Choroid plexus epithelial cell (primary cell): Measurements from ENCODE around the gene C1QL3.

Experiments used
- DNase-seq: peaks from one replicate; pipeline ENCODE4 v3.0.0-alpha.2; 2010; ENCODE audit warnings: low read depth
- H3K4me3 ChIP-seq: 2 replicates; pipeline ENCODE4 v1.5.1; 2011; ENCODE audit warnings: low read depth, mild to moderate bottlenecking, control low read depth, low read length, moderate library complexity
- TF ChIP-seq, protein P1 (sequence below): conservative IDR thresholded peaks from 2 replicates; pipeline ENCODE4 v1.5.1; 2011; ENCODE audit warnings: low read depth, mild to moderate bottlenecking, control low read depth, inconsistent platforms, low read length, moderate library complexity

The C1QL3 gene

DNA sequence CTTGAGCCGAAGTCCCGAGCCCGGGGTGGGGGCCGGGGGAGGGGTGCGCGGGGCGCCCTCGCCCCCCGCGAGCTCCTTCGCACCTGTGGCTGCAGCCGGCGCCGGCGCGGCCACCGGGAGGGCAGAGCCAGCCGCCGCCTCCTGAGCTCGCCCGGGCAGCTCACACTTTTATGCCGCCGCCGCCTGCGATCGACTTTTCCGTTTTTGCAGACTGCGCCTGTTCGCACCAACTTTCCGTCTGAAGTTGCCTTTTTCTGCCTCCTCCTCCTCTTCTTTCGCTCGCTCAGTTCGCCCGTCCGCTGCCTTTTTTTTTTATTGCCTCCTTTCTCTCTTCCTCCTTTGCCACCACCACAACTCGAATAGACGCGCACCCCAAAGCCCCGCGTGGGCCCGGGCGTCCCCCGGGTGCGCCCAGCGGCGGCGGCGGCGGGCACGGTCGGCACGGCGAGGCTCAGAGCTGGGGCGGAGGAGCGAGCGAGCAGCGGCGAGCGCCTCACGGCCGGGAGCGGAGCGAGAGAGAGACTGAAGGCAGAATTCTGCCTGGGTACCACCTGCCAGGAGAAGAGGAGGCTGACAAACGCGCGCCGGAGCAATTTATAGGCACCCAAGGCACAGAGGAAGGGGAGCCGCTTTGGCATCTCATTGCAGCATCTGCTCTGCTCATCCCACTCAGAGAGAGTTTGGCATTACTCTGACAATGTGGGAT is at the start of gene C1QL3:
TSS of gene C1QL3 (minus strand) at position 569 of the 706 bp plus-strand sequence. CDS start 814 bp downstream, outside the sequence.
- peak within 1 kb of the TSS; percentile 43 for H3K4me3 ChIP-seq
- DNase-seq: peak; percentile 40
- TF ChIP-seq, protein P1, sequence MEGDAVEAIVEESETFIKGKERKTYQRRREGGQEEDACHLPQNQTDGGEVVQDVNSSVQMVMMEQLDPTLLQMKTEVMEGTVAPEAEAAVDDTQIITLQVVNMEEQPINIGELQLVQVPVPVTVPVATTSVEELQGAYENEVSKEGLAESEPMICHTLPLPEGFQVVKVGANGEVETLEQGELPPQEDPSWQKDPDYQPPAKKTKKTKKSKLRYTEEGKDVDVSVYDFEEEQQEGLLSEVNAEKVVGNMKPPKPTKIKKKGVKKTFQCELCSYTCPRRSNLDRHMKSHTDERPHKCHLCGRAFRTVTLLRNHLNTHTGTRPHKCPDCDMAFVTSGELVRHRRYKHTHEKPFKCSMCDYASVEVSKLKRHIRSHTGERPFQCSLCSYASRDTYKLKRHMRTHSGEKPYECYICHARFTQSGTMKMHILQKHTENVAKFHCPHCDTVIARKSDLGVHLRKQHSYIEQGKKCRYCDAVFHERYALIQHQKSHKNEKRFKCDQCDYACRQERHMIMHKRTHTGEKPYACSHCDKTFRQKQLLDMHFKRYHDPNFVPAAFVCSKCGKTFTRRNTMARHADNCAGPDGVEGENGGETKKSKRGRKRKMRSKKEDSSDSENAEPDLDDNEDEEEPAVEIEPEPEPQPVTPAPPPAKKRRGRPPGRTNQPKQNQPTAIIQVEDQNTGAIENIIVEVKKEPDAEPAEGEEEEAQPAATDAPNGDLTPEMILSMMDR: no peak

DNA sequence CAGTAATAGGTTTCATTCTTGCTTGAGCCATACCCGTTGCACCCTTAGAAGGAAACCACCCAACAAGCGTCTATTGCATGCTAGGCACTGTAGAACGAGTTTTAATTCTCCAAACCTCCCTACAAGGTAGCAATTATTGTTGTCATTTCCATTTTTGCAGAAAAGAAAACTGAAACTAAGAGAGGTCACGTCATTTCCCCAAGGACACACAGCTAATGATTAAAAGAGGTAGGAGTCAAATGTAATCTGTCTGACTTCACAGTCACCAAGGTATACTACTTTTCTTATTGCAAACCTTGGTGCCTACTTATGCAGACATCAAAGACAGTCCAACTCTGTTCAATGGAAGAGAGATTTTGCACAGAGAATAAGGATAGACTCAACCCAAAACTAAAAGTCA is 49.1 kb upstream of the C1QL3 start:
- DNase-seq: no peak
- H3K4me3 ChIP-seq: no peak overlapping the region
- TF ChIP-seq, protein P1: no peak

DNA sequence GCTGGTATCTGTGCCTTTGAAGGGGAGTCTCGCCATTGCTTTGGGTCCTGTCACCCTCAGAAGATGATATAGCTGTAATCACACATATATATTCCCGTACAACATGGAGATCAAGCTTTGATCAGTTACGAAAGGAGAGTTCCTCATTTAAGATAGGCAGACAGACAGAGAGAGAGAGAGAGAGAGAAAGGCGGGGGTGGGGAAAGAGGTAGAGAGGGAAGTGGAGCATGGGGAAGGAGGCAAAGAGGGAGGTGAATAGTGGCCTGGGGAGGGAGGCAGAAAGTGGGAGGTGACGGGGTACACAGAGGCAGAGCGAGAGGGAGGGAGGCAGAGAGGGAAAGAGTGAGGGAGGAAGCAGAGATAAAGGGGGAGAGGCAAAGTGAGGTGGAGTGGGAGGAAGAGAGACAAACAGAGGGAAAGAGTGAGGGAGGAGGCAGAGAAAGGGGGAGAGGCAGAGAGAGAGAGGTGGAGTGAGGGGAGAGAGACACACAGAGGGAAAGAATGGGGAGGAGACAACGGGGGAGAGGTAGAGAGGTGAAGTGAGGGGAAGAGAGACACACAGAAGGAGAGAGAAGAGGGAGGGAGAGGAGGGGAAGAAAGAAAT is 44.6 kb upstream of the C1QL3 start:
- H3K4me3 ChIP-seq: peak overlapping the region; percentile 40
- TF ChIP-seq, protein P1: no peak

DNA sequence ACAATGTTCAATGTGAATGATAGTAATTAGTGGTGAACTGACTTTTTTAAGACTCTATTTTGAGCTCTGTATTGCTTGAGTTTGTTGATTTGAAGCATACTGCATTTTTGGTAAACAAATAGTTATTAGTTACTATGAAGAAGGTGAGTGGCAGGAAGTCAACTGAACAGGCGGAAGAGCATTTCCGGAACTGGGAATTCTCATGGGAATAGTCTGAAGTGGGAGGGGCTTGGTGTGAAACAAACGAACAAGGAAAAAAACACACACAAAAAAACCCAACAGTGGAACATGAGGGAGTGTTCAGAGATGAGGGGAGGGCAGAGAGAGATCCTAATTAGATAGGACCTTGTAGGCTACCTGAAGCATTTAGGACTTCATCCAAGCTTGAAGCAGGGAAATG is 43.9 kb upstream of the C1QL3 start:
- no peak for DNase-seq
- H3K4me3 ChIP-seq: no peak overlapping the region
- TF ChIP-seq, protein P1: no peak

More for the DNA sequence above, 44.6 kb upstream of the C1QL3 start:
- no peak for DNase-seq

DNA sequence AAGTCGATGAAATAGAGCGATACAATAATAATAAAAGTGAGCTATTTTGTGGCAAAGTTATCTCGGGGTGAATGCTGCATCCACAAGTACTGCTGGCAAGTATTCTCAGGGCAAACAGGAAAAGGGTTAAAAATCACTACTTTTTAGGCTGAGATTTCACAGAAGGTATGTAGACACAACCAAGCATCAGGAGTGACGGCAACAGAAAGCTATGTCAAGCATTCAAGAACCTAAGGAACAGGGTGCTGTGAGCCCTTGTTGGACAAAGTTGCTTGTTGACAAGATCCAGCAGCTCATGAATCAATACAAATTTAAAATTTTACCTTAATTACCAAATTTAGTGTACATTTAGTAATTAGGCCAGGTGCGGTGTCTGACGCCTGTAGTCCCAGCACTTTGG is 41.2 kb upstream of the C1QL3 start:
- TF ChIP-seq, protein P1: no peak
- no peak overlapping the region for H3K4me3 ChIP-seq
- DNase-seq: peak; percentile 39

DNA sequence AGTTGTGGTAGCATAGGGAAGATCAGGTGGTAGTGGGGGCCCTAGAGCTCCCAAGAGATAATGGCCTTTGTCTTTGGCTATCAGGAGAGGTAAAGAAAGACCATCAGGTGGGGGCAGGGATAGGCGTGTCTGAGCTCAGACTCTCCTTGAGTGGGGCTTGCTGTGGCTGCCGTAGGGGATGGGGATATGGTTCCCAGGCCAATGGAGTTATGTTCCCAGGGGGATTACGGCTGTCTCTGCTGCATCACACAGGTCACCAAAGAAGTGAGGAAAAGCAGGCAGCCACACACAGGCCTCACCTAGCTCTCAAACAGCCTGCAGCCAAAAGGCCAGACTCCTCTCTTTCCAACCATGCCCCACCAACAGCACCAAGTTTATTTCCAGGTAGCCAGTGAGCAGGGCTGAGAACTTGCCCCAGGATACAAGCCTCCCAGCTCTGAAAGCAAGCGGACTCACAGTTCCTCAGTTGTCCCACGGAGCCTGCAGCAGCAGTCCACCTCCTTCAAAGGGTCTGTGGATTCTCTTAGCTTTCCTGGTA is 37.6 kb upstream of the C1QL3 start:
- no peak overlapping the region for H3K4me3 ChIP-seq
- DNase-seq: no peak
- TF ChIP-seq, protein P1: no peak

DNA sequence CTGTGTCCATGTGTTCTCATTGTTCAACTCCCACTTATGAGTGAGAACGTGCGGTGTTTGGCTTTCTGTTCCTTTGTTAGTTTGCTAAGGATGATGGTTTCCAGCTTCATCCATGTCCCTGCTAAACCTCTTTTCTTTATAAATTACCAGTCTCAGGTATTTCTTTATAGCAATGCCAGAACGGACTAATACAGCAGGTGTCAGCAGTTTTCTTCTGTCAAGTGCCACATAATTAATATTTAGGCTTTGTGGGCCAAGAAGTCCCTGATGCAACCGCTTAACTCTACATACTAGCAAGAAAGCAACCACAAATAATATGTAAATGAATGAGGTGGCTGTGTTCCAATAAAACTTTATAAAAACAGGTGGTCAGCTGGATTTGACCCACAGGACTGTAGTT is 26.3 kb upstream of the C1QL3 start:
- H3K4me3 ChIP-seq: no peak overlapping the region
- DNase-seq: no peak
- TF ChIP-seq, protein P1: no peak
